Urinary bladder (tissue), 4 donors: ENCODE measurements around the gene FCRL1. TPM values are rescaled to one million over a fixed set of nuclear protein-coding genes. Genes with fewer than 3 reads are reported as not detected.

Source experiments
- DNase-seq: peaks from one replicate; pipeline ENCODE4 v3.0.0-alpha.2; 2015; ENCODE audit errors: extremely low spot score
- H3K27ac ChIP-seq: one replicate; pipeline ENCODE4 v1.5.1; 2013; ENCODE audit warnings: low read depth, mild to moderate bottlenecking, moderate library complexity
- H3K36me3 ChIP-seq: one replicate; pipeline ENCODE4 v1.6.1; 2013; ENCODE audit warnings: mild to moderate bottlenecking, moderate library complexity; ENCODE audit not compliant: insufficient read depth
- H3K4me1 ChIP-seq: one replicate; pipeline ENCODE4 v1.6.1; 2013; ENCODE audit warnings: mild to moderate bottlenecking, moderate library complexity; ENCODE audit not compliant: insufficient read depth
- H3K4me3 ChIP-seq: one replicate; pipeline ENCODE4 v1.5.1; 2013; ENCODE audit warnings: low read depth, low read length
- WGBS: extraction: QIAGEN DNeasy Blood & Tissue Kit; methylation state at CpG from one replicate; pipeline ENCODE4 v1.1.7; 2013; 5-methylcytosine and 5-hydroxymethylcytosine counted together
- polyA plus RNA-seq: library from polyadenylated mRNA; stranded (reverse); fragments of 200-250 nt; gene quantifications from one replicate; pipeline ENCODE4 v1.2.3, GENCODE V29; 2013
- total RNA-seq: library from RNA; depleted of rRNA; stranded (reverse); fragments of >200 nt; gene quantifications from one replicate; pipeline ENCODE4 v1.2.3, GENCODE V29; 2014
- donor health status: healthy with polysubstance abuse.
- donor health status: healthy.

Gene FCRL1
- total and polyA plus RNA-seq, 2 donors = 0.10 to 0.63 TPM

GRCh38 chr1:157831968-157832626 is 12.2 kb upstream of the FCRL1 start:
- Histone ChIP-seq H3K4me1 (no peaks in the 10 kb centered on the region), H3K27ac (no peak overlapping the region), H3K4me3 (no peak overlapping the region), H3K36me3 (no peaks in the 10 kb centered on the region)
- no peak for DNase-seq
- WGBS = 67% methylated on average over 4 of the region's 4 CpGs

- Histone ChIP-seq H3K4me3 (no peak overlapping the region), H3K27ac (no peak overlapping the region), H3K36me3 (no peaks in the 10 kb centered on the region), H3K4me1 (no peaks in the 10 kb centered on the region)
- 66% methylated on average over 2 of the region's 2 CpGs for WGBS
- DNase-seq = no peak
Measured at GRCh38 chr1:157830887-157831286, 11.0 kb upstream of the FCRL1 start.

GRCh38 chr1:157829711-157830110 is 9.8 kb upstream of the FCRL1 start:
- no peaks in the 10 kb centered on the region for H3K36me3 ChIP-seq
- no peaks in the 10 kb centered on the region for H3K4me1 ChIP-seq
- H3K4me3 ChIP-seq = no peak overlapping the region
- 82% methylated on average over 3 of the region's 3 CpGs for WGBS
- no peak for DNase-seq
- H3K27ac ChIP-seq = no peak overlapping the region

- H3K36me3 ChIP-seq = no peaks in the 10 kb centered on the region
- H3K4me3 ChIP-seq = no peak overlapping the region
- H3K4me1 ChIP-seq = no peaks in the 10 kb centered on the region
- H3K27ac ChIP-seq = no peak overlapping the region
- no peak for DNase-seq
Measured at GRCh38 chr1:157829210-157829609, 9.3 kb upstream of the FCRL1 start.

- Histone ChIP-seq H3K36me3 (no peaks in the 10 kb centered on the region), H3K4me3 (no peak overlapping the region), H3K27ac (no peak overlapping the region), H3K4me1 (no peaks in the 10 kb centered on the region)
- 76% methylated on average over 2 of the region's 2 CpGs for WGBS
- DNase-seq = no peak
Measured at GRCh38 chr1:157820299-157820698, 379 bp upstream of the FCRL1 start.

- 73% methylated on average over 2 of the region's 2 CpGs for WGBS
- H3K4me1 ChIP-seq = no peaks in the 10 kb centered on the region
- no peak overlapping the region for H3K27ac ChIP-seq
Measured at GRCh38 chr1:157819215-157819614, 705 bp downstream of the FCRL1 start.

GRCh38 chr1:157813269-157813668 is 6.7 kb downstream of the FCRL1 start:
- Histone ChIP-seq H3K4me1 (no peaks in the 10 kb centered on the region), H3K27ac (no peak overlapping the region), H3K36me3 (no peaks in the 10 kb centered on the region), H3K4me3 (no peak overlapping the region)
- 74% methylated on average over 1 of the region's 1 CpG for WGBS
- no peak for DNase-seq

More at GRCh38 chr1:157819215-157819614, 705 bp downstream of the FCRL1 start:
- Histone ChIP-seq H3K4me3 (no peak overlapping the region), H3K36me3 (no peaks in the 10 kb centered on the region)
- DNase-seq = no peak

GRCh38 chr1:157806431-157807149 is 13.3 kb downstream of the FCRL1 start:
- WGBS = 64% methylated on average over 6 of the region's 6 CpGs
- DNase-seq = no peak

GRCh38 chr1:157803851-157804250 is 16.1 kb downstream of the FCRL1 start:
- Histone ChIP-seq H3K27ac (no peak overlapping the region), H3K4me1 (no peaks in the 10 kb centered on the region), H3K36me3 (no peaks in the 10 kb centered on the region), H3K4me3 (no peak overlapping the region)
- no peak for DNase-seq
- 82% methylated on average over 7 of the region's 7 CpGs for WGBS

More at GRCh38 chr1:157806431-157807149, 13.3 kb downstream of the FCRL1 start:
- Histone ChIP-seq H3K4me3 (no peak overlapping the region), H3K4me1 (no peaks in the 10 kb centered on the region), H3K36me3 (no peaks in the 10 kb centered on the region), H3K27ac (no peak overlapping the region)

- H3K27ac ChIP-seq = no peak overlapping the region
- H3K36me3 ChIP-seq = no peaks in the 10 kb centered on the region
- H3K4me1 ChIP-seq = no peaks in the 10 kb centered on the region
- 66% methylated on average over 1 of the region's 1 CpG for WGBS
- no peak for DNase-seq
- H3K4me3 ChIP-seq = no peak overlapping the region
Measured at GRCh38 chr1:157799996-157800395, 19.9 kb downstream of the FCRL1 start.

- no peaks in the 10 kb centered on the region for H3K4me1 ChIP-seq
- H3K36me3 ChIP-seq = no peaks in the 10 kb centered on the region
- WGBS = 86% methylated on average over 5 of the region's 5 CpGs
- no peak for DNase-seq
- H3K4me3 ChIP-seq = no peak overlapping the region
- no peak overlapping the region for H3K27ac ChIP-seq
Measured at GRCh38 chr1:157798211-157798610, 21.7 kb downstream of the FCRL1 start.

- Histone ChIP-seq H3K4me1 (no peaks in the 10 kb centered on the region), H3K27ac (no peak overlapping the region), H3K4me3 (no peak overlapping the region), H3K36me3 (no peaks in the 10 kb centered on the region)
- 9% methylated on average over 1 of the region's 1 CpG for WGBS
- DNase-seq = no peak
Measured at GRCh38 chr1:157785248-157785647, 34.7 kb downstream of the FCRL1 start.

- WGBS = 81% methylated on average over 3 of the region's 3 CpGs
- no peak for DNase-seq
Measured at GRCh38 chr1:157784801-157785200, 35.1 kb downstream of the FCRL1 start.

GRCh38 chr1:157782931-157783330 is 37.0 kb downstream of the FCRL1 start:
- WGBS = 85% methylated on average over 1 of the region's 1 CpG
- Histone ChIP-seq H3K36me3 (no peaks in the 10 kb centered on the region), H3K27ac (no peak overlapping the region), H3K4me1 (no peaks in the 10 kb centered on the region), H3K4me3 (no peak overlapping the region)
- no peak for DNase-seq

More at GRCh38 chr1:157784801-157785200, 35.1 kb downstream of the FCRL1 start:
- Histone ChIP-seq H3K4me3 (no peak overlapping the region), H3K27ac (no peak overlapping the region), H3K4me1 (no peaks in the 10 kb centered on the region), H3K36me3 (no peaks in the 10 kb centered on the region)
